ENCODE measurements around the gene APOBEC3H. TPM values are rescaled to one million over a fixed set of nuclear protein-coding genes. Genes with fewer than 3 reads are reported as not detected.
A peak's percentile ranks its signal among the peaks of the same experiment; 100 is the strongest.

The APOBEC3H gene
- total and polyA plus RNA-seq, 2 donors from 2014 or later = 0.79 TPM; not detected in 1

DNA sequence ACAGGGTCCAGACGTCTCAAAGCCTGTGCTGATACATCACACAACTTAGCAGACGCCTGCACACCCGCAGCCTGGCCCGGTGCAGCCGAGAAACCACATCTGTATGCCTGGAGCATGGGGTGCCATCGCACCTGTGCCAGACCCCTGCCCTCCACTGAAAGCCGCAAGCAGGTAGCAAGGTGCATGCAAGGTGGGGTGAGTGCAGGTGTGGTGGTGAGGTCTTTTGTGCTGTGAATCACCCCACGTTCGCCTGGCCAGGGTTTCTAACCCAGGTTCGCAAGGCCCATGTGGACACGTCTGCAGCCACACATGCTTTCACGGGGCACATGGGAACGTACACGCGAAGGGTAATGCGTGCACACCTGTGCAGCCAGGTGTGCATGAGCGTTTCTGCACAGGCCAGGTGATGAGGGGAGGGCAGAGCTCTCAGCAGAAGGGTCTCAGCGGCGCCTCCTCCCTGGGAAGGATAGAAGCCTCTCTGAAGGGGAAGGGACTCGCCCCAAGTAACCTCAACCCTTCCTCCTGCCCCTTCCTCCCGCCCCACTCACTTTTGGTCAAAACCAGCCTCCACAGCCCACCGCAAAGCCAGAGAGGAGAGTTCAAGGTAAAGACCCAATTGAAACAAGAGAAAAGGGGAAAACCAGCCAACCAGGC, 36.0 kb downstream of the APOBEC3H start:
- Histone ChIP-seq H3K9me3 (ENCODE audit: control insufficient read depth in 2 of 3, insufficient read depth in 1 of 3, low read length in 3 of 3) (no peaks in the 10 kb centered on the region), H3K9ac (ENCODE audit: low read length in 3 of 3) (no peak overlapping the region), H3K27me3 (ENCODE audit: control insufficient read depth, insufficient read depth, low read length) (no peaks in the 10 kb centered on the region), H3K4me3 (ENCODE audit: low read length in 3 of 3) (no peak overlapping the region), H3K36me3 (ENCODE audit: control insufficient read depth in 2 of 3, insufficient read depth in 3 of 3, low read length in 3 of 3) (peaks cover 0 to 8% (median 4%) of the 10 kb centered on the region in 3 donors), H3K27ac (ENCODE audit: low read depth in 2 of 2, low read length in 2 of 2) (no peak overlapping the region), H3K4me1 (ENCODE audit: control insufficient read depth in 2 of 3, insufficient read depth in 2 of 3, low read depth in 1 of 3, low read length in 3 of 3) (peaks cover 0 to 4% (median 0%) of the 10 kb centered on the region in 3 donors)
- no peak for DNase-seq
- TF ChIP-seq, protein P1, sequence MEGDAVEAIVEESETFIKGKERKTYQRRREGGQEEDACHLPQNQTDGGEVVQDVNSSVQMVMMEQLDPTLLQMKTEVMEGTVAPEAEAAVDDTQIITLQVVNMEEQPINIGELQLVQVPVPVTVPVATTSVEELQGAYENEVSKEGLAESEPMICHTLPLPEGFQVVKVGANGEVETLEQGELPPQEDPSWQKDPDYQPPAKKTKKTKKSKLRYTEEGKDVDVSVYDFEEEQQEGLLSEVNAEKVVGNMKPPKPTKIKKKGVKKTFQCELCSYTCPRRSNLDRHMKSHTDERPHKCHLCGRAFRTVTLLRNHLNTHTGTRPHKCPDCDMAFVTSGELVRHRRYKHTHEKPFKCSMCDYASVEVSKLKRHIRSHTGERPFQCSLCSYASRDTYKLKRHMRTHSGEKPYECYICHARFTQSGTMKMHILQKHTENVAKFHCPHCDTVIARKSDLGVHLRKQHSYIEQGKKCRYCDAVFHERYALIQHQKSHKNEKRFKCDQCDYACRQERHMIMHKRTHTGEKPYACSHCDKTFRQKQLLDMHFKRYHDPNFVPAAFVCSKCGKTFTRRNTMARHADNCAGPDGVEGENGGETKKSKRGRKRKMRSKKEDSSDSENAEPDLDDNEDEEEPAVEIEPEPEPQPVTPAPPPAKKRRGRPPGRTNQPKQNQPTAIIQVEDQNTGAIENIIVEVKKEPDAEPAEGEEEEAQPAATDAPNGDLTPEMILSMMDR (IDR thresholded peaks at IDR 0.05; ENCODE audit: borderline replicate concordance, extremely low read depth, insufficient read depth) = no peak
- FAIRE-seq = no peak
- intact Hi-C loops (cut with DNase I) = no loop called here

DNA sequence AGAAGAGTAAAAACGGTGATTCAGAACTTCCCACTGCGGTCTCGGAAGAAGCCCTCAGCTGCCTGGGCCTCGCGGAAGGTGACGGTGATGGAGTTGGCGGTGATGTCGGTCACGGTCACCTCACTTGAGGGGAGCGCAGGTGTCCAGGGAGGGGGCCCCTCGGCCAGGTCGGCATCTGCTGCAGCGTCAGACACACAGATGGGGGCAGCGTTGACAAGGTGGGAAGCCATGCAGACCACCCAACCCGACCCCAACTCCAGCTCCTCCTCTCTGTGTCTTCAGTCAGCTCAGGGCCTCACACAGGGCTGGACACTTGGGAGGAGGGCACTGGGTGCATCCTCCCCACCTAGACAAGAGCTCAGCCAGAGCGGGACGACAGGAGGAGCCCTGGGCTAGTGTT, 36.8 kb downstream of the APOBEC3H start:
- Histone ChIP-seq H3K9me3 (ENCODE audit: control insufficient read depth in 2 of 3, insufficient read depth in 1 of 3, low read length in 3 of 3) (no peaks in the 10 kb centered on the region), H3K27ac (ENCODE audit: low read depth in 2 of 2, low read length in 2 of 2) (no peak overlapping the region), H3K9ac (ENCODE audit: low read length in 3 of 3) (no peak overlapping the region), H3K4me1 (ENCODE audit: control insufficient read depth in 2 of 3, insufficient read depth in 2 of 3, low read depth in 1 of 3, low read length in 3 of 3) (peaks cover 0 to 1% (median 0%) of the 10 kb centered on the region in 3 donors), H3K36me3 (ENCODE audit: control insufficient read depth in 2 of 3, insufficient read depth in 3 of 3, low read length in 3 of 3) (peaks cover 0 to 8% (median 4%) of the 10 kb centered on the region in 3 donors), H3K4me3 (ENCODE audit: low read length in 3 of 3) (no peak overlapping the region), H3K27me3 (ENCODE audit: control insufficient read depth, insufficient read depth, low read length) (no peaks in the 10 kb centered on the region)
- no peak for FAIRE-seq
- intact Hi-C loops (cut with DNase I) = no loop called here
- DNase-seq = no peak
- TF ChIP-seq, protein P1 (IDR thresholded peaks at IDR 0.05; ENCODE audit: borderline replicate concordance, extremely low read depth, insufficient read depth) = no peak

DNA sequence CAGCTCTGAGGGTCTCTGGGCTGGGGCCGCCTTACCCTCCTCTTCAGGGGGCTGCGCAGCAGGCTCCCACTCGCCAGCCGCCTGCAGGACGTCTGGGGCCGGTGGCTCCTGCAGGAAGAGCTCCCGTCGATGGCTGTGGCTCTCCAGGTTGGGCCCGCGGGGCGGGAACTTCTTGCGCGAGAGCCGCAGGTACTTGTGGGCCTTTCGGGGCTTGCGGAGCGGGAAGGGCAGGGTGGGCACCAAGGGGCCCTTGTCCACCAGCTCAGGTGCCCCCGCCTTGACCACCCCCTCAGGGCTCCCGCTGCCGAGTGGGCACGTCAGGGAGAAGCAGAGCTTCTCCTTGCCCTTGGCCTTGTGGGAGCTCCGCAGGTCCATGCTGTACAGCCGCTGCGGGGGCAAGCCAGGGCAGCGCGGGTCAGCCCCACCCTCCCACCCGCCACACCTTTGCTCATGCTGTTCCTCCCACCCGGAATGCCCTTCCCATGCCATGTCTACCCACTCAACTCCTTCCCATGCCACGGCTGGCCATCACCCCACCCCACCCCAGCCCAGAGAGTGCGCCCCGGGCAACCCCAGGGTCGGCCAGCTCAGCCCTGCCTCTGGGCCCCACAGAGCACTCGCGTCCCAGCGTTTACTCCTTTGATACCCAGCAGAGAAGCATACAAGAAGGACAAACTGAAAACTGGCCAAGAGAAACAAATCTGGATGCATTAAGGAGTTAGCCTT, 37.5 kb downstream of the APOBEC3H start:
- Histone ChIP-seq H3K4me1 (ENCODE audit: control insufficient read depth in 2 of 3, insufficient read depth in 2 of 3, low read depth in 1 of 3, low read length in 3 of 3) (no peaks in the 10 kb centered on the region), H3K36me3 (ENCODE audit: control insufficient read depth in 2 of 3, insufficient read depth in 3 of 3, low read length in 3 of 3) (peaks cover 0 to 8% (median 4%) of the 10 kb centered on the region in 3 donors), H3K27ac (ENCODE audit: low read depth in 2 of 2, low read length in 2 of 2) (no peak overlapping the region), H3K9ac (ENCODE audit: low read length in 3 of 3) (no peak overlapping the region), H3K4me3 (ENCODE audit: low read length in 3 of 3) (no peak overlapping the region), H3K27me3 (ENCODE audit: control insufficient read depth, insufficient read depth, low read length) (no peaks in the 10 kb centered on the region), H3K9me3 (ENCODE audit: control insufficient read depth in 2 of 3, insufficient read depth in 1 of 3, low read length in 3 of 3) (no peaks in the 10 kb centered on the region)
- no peak for FAIRE-seq
- DNase-seq = peak in 1 of 5 donors; percentile 45
- intact Hi-C loops (cut with DNase I) = no loop called here
- TF ChIP-seq, protein P1 (IDR thresholded peaks at IDR 0.05; ENCODE audit: borderline replicate concordance, extremely low read depth, insufficient read depth) = no peak
